OCI-LY3 (cell line): ENCODE measurements around the gene ZC3H7B.

Experiments
- CTCF ChIP-seq: fragments of 200-600, 300-600 bp; sonication (generic); IDR thresholded peaks from 2 replicates; pipeline ENCODE4 v1.5.1; 2014; ENCODE audit warnings: antibody characterized with exemption, low read length, low read depth
- EZH2phosphoT487 ChIP-seq: fragments of 200-600 bp; shearing (Covaris generic); IDR thresholded peaks from 2 replicates; pipeline ENCODE4 v1.6.1; 2018; ENCODE audit warnings: antibody characterized with exemption, mixed run types, low read depth

- TF ChIP-seq CTCF (no peak), EZH2phosphoT487 (no peak)
These were observed 1.5 kb downstream of the ZC3H7B start for GRCh38 chr22:41302811-41303210.
